ENCODE data around the gene DNAH7. TPM values are rescaled to one million over a fixed set of nuclear protein-coding genes. Genes with fewer than 3 reads are reported as not detected.

DNAH7 gene
- total and polyA plus RNA-seq, 10 of the 15 experiments (the other 5 are each of a cell fraction or from before 2014, with no cell fraction given), result 0.05 to 0.61 (median 0.16) TPM

- TF ChIP-seq E2F8 (IDR thresholded peaks at IDR 0.05; ENCODE audit: low read depth, partially characterized antibody) (peak; percentile 49), SP1 (IDR thresholded peaks at IDR 0.05; ENCODE audit: low read depth, low read length) (peak; percentile 52), CHD2 (IDR thresholded peaks at IDR 0.05; ENCODE audit: borderline replicate concordance, low read depth, low read length) (0 out of 2 replicates have a peak, but pooled peaks have one; percentile 20)
Measured at GRCh38 chr2:196101325-196101991, 32.8 kb upstream of the DNAH7 start (continued).

GRCh38 chr2:196099916-196100315, 31.3 kb upstream of the DNAH7 start:
- no peak overlapping the region for H3K4me2 ChIP-seq (ENCODE audit: control insufficient read depth, insufficient read depth)
- no peaks in the 10 kb centered on the region for H3K79me2 ChIP-seq (ENCODE audit: control insufficient read depth, insufficient read depth, low read length)
- RAD21 ChIA-PET (ENCODE audit: unreplicated experiment), result interaction anchor here (1.4 to 7.7 kb wide), 6 partner anchors 10 to 176 kb away, joined by 3 to 126 read pairs (median 16); no protein-coding TSS in a partner anchor
- H3K27me3 ChIP-seq (replicated peaks in 1 of 2; ENCODE audit: control insufficient read depth in 2 of 2, insufficient read depth in 2 of 2, low read length in 1 of 2), result no peaks in the 10 kb centered on the region
- 85% methylated on average over 3 of the region's 3 CpGs for WGBS (ENCODE audit: insufficient coverage, insufficient replicate concordance, low lambda C conversion rate, missing lambda C conversion rate)
- TF ChIP-seq NFXL1 (IDR thresholded peaks at IDR 0.05; ENCODE audit: borderline replicate concordance) (no peak), MYB (IDR thresholded peaks at IDR 0.05; ENCODE audit: borderline replicate concordance, low read depth, low read length) (no peak), IKZF2 (IDR thresholded peaks at IDR 0.05) (no peak), POLR2AphosphoS2 (IDR thresholded peaks at IDR 0.05; ENCODE audit: low read depth, low read length) (no peak)
- H4K20me1 ChIP-seq (ENCODE audit: control insufficient read depth, insufficient read depth), result no peaks in the 10 kb centered on the region
- intact Hi-C loops (cut with micrococcal nuclease; ENCODE audit: unreplicated experiment) (no loop called here), in situ Hi-C loops (cut with MboI) (no loop called here)
- H3K9me3 ChIP-seq (replicated peaks; ENCODE audit: control insufficient read depth, insufficient read depth, low read length), result no peaks in the 10 kb centered on the region; the same call in 2 of the 3 replicates
- POLR2A ChIA-PET, result interaction anchor here (0.6 to 2.2 kb wide), 4 partner anchors 20 to 83 kb away, joined by 3 to 9 read pairs (median 4); no protein-coding TSS in a partner anchor
- no peak overlapping the region for H3K27ac ChIP-seq (ENCODE audit: control insufficient read depth, insufficient read depth)
- no peak overlapping the region for H3K9ac ChIP-seq (ENCODE audit: control insufficient read depth, insufficient read depth, low read length)
- no peak overlapping the region for H2AFZ ChIP-seq (ENCODE audit: control insufficient read depth, low read depth, low read length)
- peaks cover 24% of the 10 kb centered on the region for H3K4me1 ChIP-seq (ENCODE audit: control insufficient read depth, insufficient read depth, low read length)
- SMC1A ChIA-PET (ENCODE audit: uncharacterized antibody, unreplicated experiment), result interaction anchor here (1.2 to 9.2 kb wide), 6 partner anchors 22 to 167 kb away, joined by 3 to 147 read pairs (median 12); no protein-coding TSS in a partner anchor
- no peak overlapping the region for H3K4me3 ChIP-seq
- BruUV-seq (replicated peaks), result no TSS peak
- no peak for DNase-seq (ENCODE audit: low read depth, low spot score)
- FAIRE-seq, result no peak
- H3K36me3 ChIP-seq (ENCODE audit: control insufficient read depth in 2 of 2, insufficient read depth in 2 of 2, low read length in 1 of 2), result no peaks in the 10 kb centered on the region
- CTCF ChIA-PET, result interaction anchor here (0.5 to 2.9 kb wide), 7 partner anchors 14 to 416 kb away, joined by 3 to 14 read pairs (median 6); partner anchors contain the start of gene DNAH7
- ATAC-seq, result no peak
